Liver (tissue), 9 donors: Measurements from ENCODE around the gene SAMSN1. TPM values are rescaled to one million over a fixed set of nuclear protein-coding genes. Genes with fewer than 3 reads are reported as not detected.

Experiments used
- DNase-seq: peaks from one replicate; pipeline ENCODE4 v3.0.0-alpha.2; 2017; ENCODE audit warnings: low spot score
- H3K27ac ChIP-seq, 2 donors: one replicate each; pipeline ENCODE4 v1.7.0; 2013; ENCODE audit warnings: inconsistent platforms in 2 of 2, low read length in 2 of 2, control low read depth in 1 of 2, low read depth in 1 of 2, mild to moderate bottlenecking in 1 of 2
- H3K27me3 ChIP-seq, 4 donors: one replicate each; pipeline versions ENCODE4 v1.6.1 to v1.7.0; 2013; ENCODE audit warnings: low read length in 3 of 4, inconsistent platforms in 1 of 4, mild to moderate bottlenecking in 1 of 4, moderate library complexity in 1 of 4; ENCODE audit not compliant: control insufficient read depth in 4 of 4, insufficient read depth in 4 of 4
- H3K36me3 ChIP-seq, 4 donors: one replicate each; pipeline versions ENCODE4 v1.6.1 to v1.7.0; 2013; ENCODE audit warnings: low read length in 3 of 4, mild to moderate bottlenecking in 3 of 4, low read depth in 1 of 4, moderate library complexity in 1 of 4; ENCODE audit not compliant: control insufficient read depth in 4 of 4, insufficient read depth in 3 of 4
- H3K4me1 ChIP-seq, 4 donors: one replicate each; pipeline versions ENCODE4 v1.6.1 to v1.7.0; 2013; ENCODE audit warnings: low read length in 3 of 4, mild to moderate bottlenecking in 3 of 4, moderate library complexity in 1 of 4; ENCODE audit not compliant: control insufficient read depth in 4 of 4, insufficient read depth in 4 of 4
- H3K4me3 ChIP-seq, 3 donors: one replicate each; pipeline versions ENCODE4 v1.6.1 to v1.7.0; 2013; ENCODE audit warnings: low read length in 3 of 3, control low read depth in 1 of 3, low read depth in 1 of 3, mild to moderate bottlenecking in 1 of 3
- H3K9ac ChIP-seq, 2 donors: one replicate each; pipeline ENCODE4 v1.7.0; 2013; ENCODE audit warnings: low read length in 2 of 2, mild to moderate bottlenecking in 2 of 2, moderate library complexity in 2 of 2, control low read depth in 1 of 2, low read depth in 1 of 2
- H3K9me3 ChIP-seq, 4 donors: one replicate each; pipeline versions ENCODE4 v1.6.1 to v1.7.0; 2013; ENCODE audit warnings: low read length in 3 of 4; ENCODE audit not compliant: control insufficient read depth in 4 of 4
- EGR1 ChIP-seq, 2 donors: IDR thresholded peaks; 2 replicates each; pipeline ENCODE4 v1.6.1; 2016 to 2018; ENCODE audit warnings: antibody characterized with exemption in 2 of 2, low read depth in 2 of 2
- FOXA1 ChIP-seq: IDR thresholded peaks from 2 replicates; pipeline ENCODE4 v1.6.1; 2016; ENCODE audit warnings: antibody characterized with exemption
- FOXA2 ChIP-seq: IDR thresholded peaks from 2 replicates; pipeline ENCODE4 v1.6.1; 2016; ENCODE audit warnings: antibody characterized with exemption
- GABPA ChIP-seq, 2 donors: IDR thresholded peaks in 1 of 2; conservative IDR thresholded peaks in 1 of 2; 2 replicates each; pipeline ENCODE4 v1.6.1; 2016; ENCODE audit warnings: antibody characterized with exemption in 2 of 2, mild to moderate bottlenecking in 1 of 2, moderate library complexity in 1 of 2
- HNF4G ChIP-seq: IDR thresholded peaks from 2 replicates; pipeline ENCODE4 v1.6.1; 2016; ENCODE audit warnings: antibody characterized with exemption
- JUND ChIP-seq, 2 donors: IDR thresholded peaks; 2 replicates each; pipeline ENCODE4 v1.6.1; 2016; ENCODE audit warnings: antibody characterized with exemption in 2 of 2
- NR2F2 ChIP-seq: IDR thresholded peaks from 2 replicates; pipeline ENCODE4 v1.6.1; 2016; ENCODE audit warnings: antibody characterized with exemption
- RAD21 ChIP-seq, 2 donors: IDR thresholded peaks; 2 replicates each; pipeline ENCODE4 v1.6.1; 2016; ENCODE audit warnings: antibody characterized with exemption in 2 of 2, mild to moderate bottlenecking in 2 of 2
- SP1 ChIP-seq: IDR thresholded peaks from 2 replicates; pipeline ENCODE4 v1.6.1; 2018; ENCODE audit warnings: antibody characterized with exemption, mild to moderate bottlenecking
- TAF1 ChIP-seq: conservative IDR thresholded peaks from 2 replicates; pipeline ENCODE4 v1.6.1; 2016; ENCODE audit warnings: antibody characterized with exemption, mild to moderate bottlenecking
- YY1 ChIP-seq: IDR thresholded peaks from 2 replicates; pipeline ENCODE4 v1.6.1; 2016; ENCODE audit warnings: antibody characterized with exemption, mild to moderate bottlenecking
- WGBS: extraction: QIAGEN DNeasy Blood & Tissue Kit; methylation state at CpG from one replicate; pipeline ENCODE4 v1.1.7; 2013; 5-methylcytosine and 5-hydroxymethylcytosine counted together
- polyA plus RNA-seq, 2 donors: library from polyadenylated mRNA; stranded (reverse) in 1 of 2; unstranded in 1 of 2; fragments of 200-250 nt in 1 of 2; fragments of >200 nt in 1 of 2; fragmentation: Nextera tagmentation in 1 of 2; extraction: Ambion mirVana in 1 of 2; gene quantifications; one replicate each; pipeline versions ENCODE4 v1.2.1 to v1.2.3, GENCODE V29; 2013 to 2015
- total RNA-seq, 2 donors: library from RNA; depleted of rRNA; stranded (reverse); fragments of >200 nt; gene quantifications; one replicate each; pipeline ENCODE4 v1.2.3, GENCODE V29; 2014
- TF ChIP-seq, protein P1 (sequence below): fragments of 150-350 bp; IDR thresholded peaks from 2 replicates; pipeline ENCODE4 v1.5.1; 2017; ENCODE audit warnings: improper control_type of control experiment, low read depth, low read length; ENCODE audit not compliant: missing input control
- TF ChIP-seq, protein P2 (sequence below): IDR thresholded peaks from 2 replicates; pipeline ENCODE4 v1.6.1; 2016; ENCODE audit warnings: antibody characterized with exemption
- TF ChIP-seq, protein P3 (sequence below): IDR thresholded peaks from 2 replicates; pipeline ENCODE4 v1.6.1; 2016; ENCODE audit warnings: antibody characterized with exemption
- donor health status: healthy.
- donor health status: healthy.
- donor health status: healthy.
- donor health status: healthy.
- donor health status: healthy.

The SAMSN1 gene
- total and polyA plus RNA-seq, 4 donors = 2.2 to 9.0 (median 3.4) TPM

DNA sequence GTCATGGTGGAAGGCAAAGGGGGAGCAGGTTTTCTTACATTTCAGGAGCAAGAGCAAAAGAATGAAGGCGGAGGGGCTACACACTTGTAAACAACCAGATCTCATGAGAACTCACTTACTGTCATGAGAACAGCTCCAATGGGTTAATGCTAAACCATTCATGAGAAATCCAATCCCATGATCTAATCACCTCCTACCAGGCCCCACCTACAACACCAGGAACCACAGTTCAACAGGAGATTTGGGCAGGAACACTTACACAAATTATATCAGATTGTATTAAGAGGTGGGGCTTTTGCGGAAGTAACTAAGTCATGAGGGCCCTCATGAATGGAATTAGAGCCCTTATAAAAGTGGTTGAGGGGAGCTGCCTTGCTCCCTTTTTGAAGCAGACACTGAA is 48.9 kb upstream of the SAMSN1 start:
- DNase-seq = no peak
- 90% methylated on average over 2 of the region's 2 CpGs for WGBS
- Histone ChIP-seq H3K4me1 (peaks cover 0 to 3% (median under 1%) of the 10 kb centered on the region in 4 donors), H3K9ac (no peak overlapping the region), H3K9me3 (peaks cover 0 to 1% (median 0%) of the 10 kb centered on the region in 4 donors), H3K36me3 (no peaks in the 10 kb centered on the region), H3K4me3 (no peak overlapping the region), H3K27me3 (no peaks in the 10 kb centered on the region), H3K27ac (no peak overlapping the region)
- no peak for TF ChIP-seq FOXA2
- TF ChIP-seq SP1 = no peak
- TF ChIP-seq RAD21 (IDR thresholded peaks at IDR 0.05) = no peak
- no peak for TF ChIP-seq NR2F2
- TF ChIP-seq GABPA (IDR thresholded peaks at IDR 0.05 in 1 of 2, conservative IDR thresholded peaks at IDR 0.05 in 1 of 2) = no peak
- TF ChIP-seq JUND (IDR thresholded peaks at IDR 0.05) = no peak
- TF ChIP-seq, protein P1, sequence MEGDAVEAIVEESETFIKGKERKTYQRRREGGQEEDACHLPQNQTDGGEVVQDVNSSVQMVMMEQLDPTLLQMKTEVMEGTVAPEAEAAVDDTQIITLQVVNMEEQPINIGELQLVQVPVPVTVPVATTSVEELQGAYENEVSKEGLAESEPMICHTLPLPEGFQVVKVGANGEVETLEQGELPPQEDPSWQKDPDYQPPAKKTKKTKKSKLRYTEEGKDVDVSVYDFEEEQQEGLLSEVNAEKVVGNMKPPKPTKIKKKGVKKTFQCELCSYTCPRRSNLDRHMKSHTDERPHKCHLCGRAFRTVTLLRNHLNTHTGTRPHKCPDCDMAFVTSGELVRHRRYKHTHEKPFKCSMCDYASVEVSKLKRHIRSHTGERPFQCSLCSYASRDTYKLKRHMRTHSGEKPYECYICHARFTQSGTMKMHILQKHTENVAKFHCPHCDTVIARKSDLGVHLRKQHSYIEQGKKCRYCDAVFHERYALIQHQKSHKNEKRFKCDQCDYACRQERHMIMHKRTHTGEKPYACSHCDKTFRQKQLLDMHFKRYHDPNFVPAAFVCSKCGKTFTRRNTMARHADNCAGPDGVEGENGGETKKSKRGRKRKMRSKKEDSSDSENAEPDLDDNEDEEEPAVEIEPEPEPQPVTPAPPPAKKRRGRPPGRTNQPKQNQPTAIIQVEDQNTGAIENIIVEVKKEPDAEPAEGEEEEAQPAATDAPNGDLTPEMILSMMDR = no peak
- TF ChIP-seq, protein P2, sequence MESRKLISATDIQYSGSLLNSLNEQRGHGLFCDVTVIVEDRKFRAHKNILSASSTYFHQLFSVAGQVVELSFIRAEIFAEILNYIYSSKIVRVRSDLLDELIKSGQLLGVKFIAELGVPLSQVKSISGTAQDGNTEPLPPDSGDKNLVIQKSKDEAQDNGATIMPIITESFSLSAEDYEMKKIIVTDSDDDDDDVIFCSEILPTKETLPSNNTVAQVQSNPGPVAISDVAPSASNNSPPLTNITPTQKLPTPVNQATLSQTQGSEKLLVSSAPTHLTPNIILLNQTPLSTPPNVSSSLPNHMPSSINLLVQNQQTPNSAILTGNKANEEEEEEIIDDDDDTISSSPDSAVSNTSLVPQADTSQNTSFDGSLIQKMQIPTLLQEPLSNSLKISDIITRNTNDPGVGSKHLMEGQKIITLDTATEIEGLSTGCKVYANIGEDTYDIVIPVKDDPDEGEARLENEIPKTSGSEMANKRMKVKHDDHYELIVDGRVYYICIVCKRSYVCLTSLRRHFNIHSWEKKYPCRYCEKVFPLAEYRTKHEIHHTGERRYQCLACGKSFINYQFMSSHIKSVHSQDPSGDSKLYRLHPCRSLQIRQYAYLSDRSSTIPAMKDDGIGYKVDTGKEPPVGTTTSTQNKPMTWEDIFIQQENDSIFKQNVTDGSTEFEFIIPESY = no peak
- no peak for TF ChIP-seq YY1
- TF ChIP-seq TAF1 = no peak
- TF ChIP-seq, protein P3, sequence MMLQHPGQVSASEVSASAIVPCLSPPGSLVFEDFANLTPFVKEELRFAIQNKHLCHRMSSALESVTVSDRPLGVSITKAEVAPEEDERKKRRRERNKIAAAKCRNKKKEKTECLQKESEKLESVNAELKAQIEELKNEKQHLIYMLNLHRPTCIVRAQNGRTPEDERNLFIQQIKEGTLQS = no peak
- no peak for TF ChIP-seq HNF4G
- TF ChIP-seq FOXA1 = no peak

DNA sequence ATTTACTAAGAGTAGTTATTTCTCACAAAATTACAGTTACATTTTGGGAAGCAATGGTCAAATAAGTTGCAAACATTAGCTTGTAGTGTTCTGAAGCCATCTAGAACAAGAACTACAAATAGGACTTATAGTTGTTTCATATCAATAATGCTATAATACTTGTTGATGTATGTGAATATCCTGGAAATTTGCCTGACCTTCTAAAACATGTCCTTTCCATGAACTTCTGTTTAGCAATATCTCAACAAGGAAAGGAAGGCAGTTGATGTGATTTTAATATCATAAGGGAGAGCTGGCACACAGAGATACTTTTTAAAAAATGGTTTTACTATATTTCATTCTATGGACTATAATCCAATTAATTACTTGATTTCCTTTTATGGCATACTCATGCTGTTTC is 47.1 kb upstream of the SAMSN1 start:
- Histone ChIP-seq H3K4me3 (no peak overlapping the region), H3K27ac (no peak overlapping the region), H3K9ac (no peak overlapping the region), H3K36me3 (no peaks in the 10 kb centered on the region), H3K9me3 (peaks cover 0 to 1% (median 0%) of the 10 kb centered on the region in 4 donors), H3K27me3 (no peaks in the 10 kb centered on the region), H3K4me1 (peaks cover 0 to 3% (median 0%) of the 10 kb centered on the region in 4 donors)
- no peak for TF ChIP-seq JUND (IDR thresholded peaks at IDR 0.05)
- TF ChIP-seq, protein P1 = no peak
- TF ChIP-seq EGR1 (IDR thresholded peaks at IDR 0.05; ENCODE audit: low read depth in 2 of 2) = no peak
- TF ChIP-seq RAD21 (IDR thresholded peaks at IDR 0.05) = no peak
- no peak for DNase-seq
